Tibial nerve (tissue), 4 donors: ENCODE data around the gene CYP27A1. TPM values are rescaled to one million over a fixed set of nuclear protein-coding genes. Genes with fewer than 3 reads are reported as not detected.
"Not testable (repeated sequence)": the region's sequence is repeated elsewhere in the genome, so short reads cannot be mapped to it uniquely, and the experiment has no call there.

Source experiments
- DNase-seq, 2 donors: peaks; one replicate each; pipeline ENCODE4 v3.0.0-alpha.2; 2019; ENCODE audit warnings: low spot score in 2 of 2
- H3K27ac ChIP-seq, 4 donors: fragments of 200-600 bp; sonication (generic) in 3 of 4; one replicate each; pipeline ENCODE4 v1.5.1; 2017 to 2019; ENCODE audit warnings: mild to moderate bottlenecking in 1 of 4
- H3K27me3 ChIP-seq, 2 donors: fragments of 200-600 bp; sonication (generic) in 1 of 2; one replicate each; pipeline versions ENCODE4 v1.5.1 to v1.6.0; 2017 to 2019
- H3K36me3 ChIP-seq, 3 donors: fragments of 200-600 bp; sonication (generic); one replicate each; pipeline ENCODE4 v1.5.1; 2018 to 2019
- H3K4me1 ChIP-seq, 4 donors: fragments of 200-600 bp; sonication (generic) in 3 of 4; one replicate each; pipeline ENCODE4 v1.5.1; 2017 to 2019
- H3K4me3 ChIP-seq, 4 donors: fragments of 200-600 bp; sonication (generic) in 3 of 4; one replicate each; pipeline ENCODE4 v1.5.1; 2017 to 2019; ENCODE audit warnings: mild to moderate bottlenecking in 1 of 4, moderate library complexity in 1 of 4
- H3K9me3 ChIP-seq, 4 donors: fragments of 200-600 bp; sonication (generic) in 3 of 4; one replicate each; pipeline ENCODE4 v1.5.1; 2017 to 2019
- CTCF ChIP-seq, 5 experiments: fragments of 200-600 bp in 3 of 5; fragments of 450-650 bp in 2 of 5; sonication (generic) in 3 of 5; IDR thresholded peaks; one replicate each; pipeline ENCODE4 v1.5.1; 2016 to 2019; ENCODE audit warnings: antibody characterized with exemption in 5 of 5, mild to moderate bottlenecking in 3 of 5, moderate library complexity in 2 of 5
- EP300 ChIP-seq, 2 donors: sonication (generic); formaldehyde crosslinking; IDR thresholded peaks; one replicate each; pipeline ENCODE4 v1.6.1; 2017; ENCODE audit warnings: antibody characterized with exemption in 2 of 2, mild to moderate bottlenecking in 1 of 2
- POLR2A ChIP-seq, 2 donors: fragments of 450-650 bp; IDR thresholded peaks; one replicate each; pipeline ENCODE4 v1.6.1; 2017; ENCODE audit warnings: antibody characterized with exemption in 2 of 2, mild to moderate bottlenecking in 2 of 2, moderate library complexity in 2 of 2
- WGBS, 2 donors: methylation state at CpG; one replicate each; pipeline ENCODE4 v1.1.5; 2018; 5-methylcytosine and 5-hydroxymethylcytosine counted together
- total RNA-seq, 4 donors: library from RNA; depleted of rRNA; stranded (reverse); fragments of >200 nt; gene quantifications; one replicate each; pipeline ENCODE4 v1.1.0, GENCODE V29; 2016

Gene CYP27A1
- total RNA-seq, 4 donors from 2014 or later: 57.6 to 92.4 (median 78.9) TPM

- no peak for DNase-seq
- Histone ChIP-seq H3K9me3 (peaks cover 0 to 10% (median 3%) of the 10 kb centered on the region in 4 donors), H3K36me3 (no peaks in the 10 kb centered on the region), H3K27ac (no peak overlapping the region), H3K4me1 (peaks cover 0 to 26% (median 6%) of the 10 kb centered on the region in 4 donors), H3K4me3 (no peak overlapping the region), H3K27me3 (no peaks in the 10 kb centered on the region)
- WGBS, 2 donors: 80 to 88% methylated on average over 4 of the region's 4 CpGs
- TF ChIP-seq POLR2A (IDR thresholded peaks at IDR 0.05) (no peak), EP300 (IDR thresholded peaks at IDR 0.05) (no peak), CTCF (IDR thresholded peaks at IDR 0.05) (no peak)
Measured at GRCh38 chr2:218833023-218833609, 51.2 kb downstream of the CYP27A1 start.

- Histone ChIP-seq H3K4me1 (peaks cover 0 to 24% (median 6%) of the 10 kb centered on the region in 4 donors), H3K9me3 (peaks cover 0 to 13% (median 3%) of the 10 kb centered on the region in 4 donors), H3K27me3 (no peaks in the 10 kb centered on the region), H3K27ac (no peak overlapping the region), H3K36me3 (no peaks in the 10 kb centered on the region), H3K4me3 (no peak overlapping the region)
- TF ChIP-seq CTCF (IDR thresholded peaks at IDR 0.05) (no peak), POLR2A (IDR thresholded peaks at IDR 0.05) (no peak), EP300 (IDR thresholded peaks at IDR 0.05) (no peak)
- no peak for DNase-seq
- WGBS, 2 donors: 56 to 60% methylated on average over 4 of the region's 4 CpGs
Measured at GRCh38 chr2:218834685-218835084, 52.7 kb downstream of the CYP27A1 start.

GRCh38 chr2:218837495-218837894, 55.5 kb downstream of the CYP27A1 start:
- WGBS, 2 donors: 89 to 91% methylated on average over 2 of the region's 2 CpGs
- no peak for TF ChIP-seq CTCF (IDR thresholded peaks at IDR 0.05)
- TF ChIP-seq POLR2A (IDR thresholded peaks at IDR 0.05): no peak
- no peak for TF ChIP-seq EP300 (IDR thresholded peaks at IDR 0.05)

GRCh38 chr2:218839430-218839829, 57.5 kb downstream of the CYP27A1 start:
- no peak for DNase-seq
- peaks cover 0 to 13% (median 3%) of the 10 kb centered on the region in 4 donors for H3K9me3 ChIP-seq
- WGBS, 2 donors: 53 to 62% methylated on average over 4 of the region's 4 CpGs
- no peak overlapping the region for H3K4me3 ChIP-seq
- H3K36me3 ChIP-seq: no peaks in the 10 kb centered on the region
- H3K27me3 ChIP-seq: no peaks in the 10 kb centered on the region
- TF ChIP-seq POLR2A (IDR thresholded peaks at IDR 0.05) (no peak), EP300 (IDR thresholded peaks at IDR 0.05) (peak in 1 of 2 donors; percentile 33)
- no peaks in the 10 kb centered on the region for H3K4me1 ChIP-seq
- no peak overlapping the region for H3K27ac ChIP-seq

More at GRCh38 chr2:218837495-218837894, 55.5 kb downstream of the CYP27A1 start:
- Histone ChIP-seq H3K27me3 (no peaks in the 10 kb centered on the region), H3K27ac (no peak overlapping the region), H3K4me1 (peaks cover 0 to 7% (median 2%) of the 10 kb centered on the region in 4 donors), H3K36me3 (no peaks in the 10 kb centered on the region), H3K4me3 (no peak overlapping the region), H3K9me3 (peaks cover 0 to 13% (median 3%) of the 10 kb centered on the region in 4 donors)
- no peak for DNase-seq

- no peaks in the 10 kb centered on the region for H3K27me3 ChIP-seq
- TF ChIP-seq EP300 (IDR thresholded peaks at IDR 0.05): no peak
- TF ChIP-seq CTCF (IDR thresholded peaks at IDR 0.05): no peak
- no peak for TF ChIP-seq POLR2A (IDR thresholded peaks at IDR 0.05)
- WGBS, 2 donors: 77 to 89% methylated on average over 1 of the region's 1 CpG
- H3K4me1 ChIP-seq: no peaks in the 10 kb centered on the region
- H3K4me3 ChIP-seq: no peak overlapping the region
- peaks cover 0 to 13% (median 3%) of the 10 kb centered on the region in 4 donors for H3K9me3 ChIP-seq
- H3K27ac ChIP-seq: no peak overlapping the region
- DNase-seq: no peak
- no peaks in the 10 kb centered on the region for H3K36me3 ChIP-seq
Measured at GRCh38 chr2:218839888-218840287, 57.9 kb downstream of the CYP27A1 start.

- H3K9me3 ChIP-seq, H3K36me3 ChIP-seq, H3K27ac ChIP-seq, H3K4me3 ChIP-seq, DNase-seq: not testable (repeated sequence)
- WGBS, 2 donors: 74 to 92% methylated on average over 5 of the region's 5 CpGs
- peaks cover 0 to 10% (median 0%) of the 10 kb centered on the region in 4 donors for H3K4me1 ChIP-seq
- peaks cover 0 to 11% of the 10 kb centered on the region in 2 donors for H3K27me3 ChIP-seq
Measured at GRCh38 chr2:218844334-218844733, 62.4 kb downstream of the CYP27A1 start.

GRCh38 chr2:218846963-218847362, 65.0 kb downstream of the CYP27A1 start:
- H3K4me3 ChIP-seq, DNase-seq, H3K9me3 ChIP-seq, H3K36me3 ChIP-seq: not testable (repeated sequence)
- Histone ChIP-seq H3K4me1 (peaks cover 0 to 10% (median 0%) of the 10 kb centered on the region in 4 donors), H3K27me3 (peaks cover 0 to 35% of the 10 kb centered on the region in 2 donors), H3K27ac (peak overlapping the region in 1 of 4 donors; percentile 29)
- 35 to 36% methylated on average over 7 to 9 of the region's 18 CpGs for WGBS, 2 donors
